HEK293 (cell line): ENCODE data around the gene DCHS1.

Experiments
- GLIS2 ChIP-seq: fragments of 450-650 bp; formaldehyde crosslinking; IDR thresholded peaks from 2 replicates; pipeline ENCODE4 v1.5.1; 2016; ENCODE audit warnings: missing biosample characterization, missing genetic modification characterization
- KLF16 ChIP-seq: fragments of 450-650 bp; formaldehyde crosslinking; IDR thresholded peaks from 2 replicates; pipeline ENCODE4 v1.5.1; 2017; ENCODE audit warnings: missing biosample characterization, missing genetic modification characterization
- KLF8 ChIP-seq: fragments of 450-650 bp; formaldehyde crosslinking; IDR thresholded peaks from 2 replicates; pipeline ENCODE4 v1.5.1; 2016; ENCODE audit warnings: missing biosample characterization, missing genetic modification characterization
- PRDM4 ChIP-seq: fragments of 450-650 bp; formaldehyde crosslinking; IDR thresholded peaks from 2 replicates; pipeline ENCODE4 v1.5.1; 2017; ENCODE audit warnings: missing biosample characterization, missing genetic modification characterization
- REST ChIP-seq: fragments of 450-650 bp; formaldehyde crosslinking; IDR thresholded peaks from 2 replicates; pipeline ENCODE4 v1.5.1; 2016; ENCODE audit warnings: missing biosample characterization, missing genetic modification characterization
- SALL2 ChIP-seq: fragments of 450-650 bp; formaldehyde crosslinking; IDR thresholded peaks from 2 replicates; pipeline ENCODE4 v1.5.0; 2017; ENCODE audit warnings: missing biosample characterization, mild to moderate bottlenecking, missing genetic modification characterization, borderline replicate concordance
- WT1 ChIP-seq: fragments of 450-650 bp; formaldehyde crosslinking; IDR thresholded peaks from 2 replicates; pipeline ENCODE4 v1.5.1; 2016; ENCODE audit warnings: missing biosample characterization, missing genetic modification characterization
- YY1 ChIP-seq: fragments of 450-650 bp; formaldehyde crosslinking; IDR thresholded peaks from 2 replicates; pipeline ENCODE4 v1.5.1; 2018; ENCODE audit warnings: missing biosample characterization, missing genetic modification characterization
- YY2 ChIP-seq: fragments of 450-650 bp; formaldehyde crosslinking; IDR thresholded peaks from 2 replicates; pipeline ENCODE4 v1.5.1; 2016; ENCODE audit warnings: missing biosample characterization, missing genetic modification characterization
- ZEB2 ChIP-seq: fragments of 450-650 bp; formaldehyde crosslinking; IDR thresholded peaks from 2 replicates; pipeline ENCODE4 v1.5.1; 2016; ENCODE audit warnings: missing biosample characterization, missing genetic modification characterization
- ZNF138 ChIP-seq: fragments of 450-650 bp; formaldehyde crosslinking; IDR thresholded peaks from 2 replicates; pipeline ENCODE4 v1.5.1; 2016; ENCODE audit warnings: missing biosample characterization, missing genetic modification characterization, borderline replicate concordance
- ZNF175 ChIP-seq: fragments of 450-650 bp; formaldehyde crosslinking; IDR thresholded peaks from 2 replicates; pipeline ENCODE4 v1.5.1; 2016; ENCODE audit warnings: missing biosample characterization, missing genetic modification characterization
- ZNF184 ChIP-seq: fragments of 450-650 bp; IDR thresholded peaks from 2 replicates; pipeline ENCODE4 v1.5.1; 2018; ENCODE audit warnings: missing biosample characterization, mild to moderate bottlenecking, missing genetic modification characterization
- ZNF223 ChIP-seq: fragments of 450-650 bp; formaldehyde crosslinking; IDR thresholded peaks from 2 replicates; pipeline ENCODE4 v1.5.1; 2016; ENCODE audit warnings: missing biosample characterization, missing genetic modification characterization
- ZNF239 ChIP-seq: fragments of 450-650 bp; formaldehyde crosslinking; IDR thresholded peaks from 2 replicates; pipeline ENCODE4 v1.5.1; 2016; ENCODE audit warnings: missing biosample characterization, missing genetic modification characterization
- ZNF302 ChIP-seq: fragments of 450-650 bp; formaldehyde crosslinking; IDR thresholded peaks from 2 replicates; pipeline ENCODE4 v1.5.1; 2016; ENCODE audit warnings: missing biosample characterization, missing genetic modification characterization, low read depth
- ZNF362 ChIP-seq: fragments of 450-650 bp; formaldehyde crosslinking; IDR thresholded peaks from 2 replicates; pipeline ENCODE4 v1.5.1; 2016; ENCODE audit warnings: missing biosample characterization, missing genetic modification characterization
- ZNF391 ChIP-seq: fragments of 450-650 bp; formaldehyde crosslinking; IDR thresholded peaks from 2 replicates; pipeline ENCODE4 v1.5.1; 2016; ENCODE audit warnings: low read depth, missing biosample characterization, missing genetic modification characterization, borderline replicate concordance
- ZNF404 ChIP-seq: fragments of 450-650 bp; formaldehyde crosslinking; IDR thresholded peaks from 2 replicates; pipeline ENCODE4 v1.5.1; 2017; ENCODE audit warnings: missing biosample characterization, missing genetic modification characterization
- ZNF48 ChIP-seq: fragments of 450-650 bp; formaldehyde crosslinking; IDR thresholded peaks from 2 replicates; pipeline ENCODE4 v1.5.1; 2016; ENCODE audit warnings: missing biosample characterization, missing genetic modification characterization
- ZNF530 ChIP-seq: fragments of 450-650 bp; formaldehyde crosslinking; IDR thresholded peaks from 2 replicates; pipeline ENCODE4 v1.5.1; 2016; ENCODE audit warnings: low read depth, missing biosample characterization, missing genetic modification characterization
- ZNF610 ChIP-seq: fragments of 450-650 bp; formaldehyde crosslinking; IDR thresholded peaks from 2 replicates; pipeline ENCODE4 v1.5.1; 2016; ENCODE audit warnings: missing biosample characterization, missing genetic modification characterization, borderline replicate concordance
- ZNF623 ChIP-seq: fragments of 450-650 bp; formaldehyde crosslinking; IDR thresholded peaks from 2 replicates; pipeline ENCODE4 v1.5.1; 2016; ENCODE audit warnings: missing biosample characterization, missing genetic modification characterization
- ZNF664 ChIP-seq: fragments of 450-650 bp; formaldehyde crosslinking; IDR thresholded peaks from 2 replicates; pipeline ENCODE4 v1.5.1; 2016; ENCODE audit warnings: missing biosample characterization, missing genetic modification characterization
- ZNF837 ChIP-seq: fragments of 450-650 bp; formaldehyde crosslinking; IDR thresholded peaks from 2 replicates; pipeline ENCODE4 v1.5.1; 2016; ENCODE audit warnings: missing biosample characterization, missing genetic modification characterization
- ZNF843 ChIP-seq: fragments of 450-650 bp; formaldehyde crosslinking; IDR thresholded peaks from 2 replicates; pipeline ENCODE4 v1.5.1; 2016; ENCODE audit warnings: missing biosample characterization, missing genetic modification characterization
- ZSCAN30 ChIP-seq: fragments of 450-650 bp; IDR thresholded peaks from 2 replicates; pipeline ENCODE4 v1.5.1; 2018; ENCODE audit warnings: missing biosample characterization, mild to moderate bottlenecking, missing genetic modification characterization, moderate library complexity
- TF ChIP-seq, protein P1 (sequence below): fragments of 450-650 bp; formaldehyde crosslinking; IDR thresholded peaks from 2 replicates; pipeline ENCODE4 v1.5.1; 2017; ENCODE audit warnings: missing biosample characterization, missing genetic modification characterization
- TF ChIP-seq, protein P2 (sequence below): IDR thresholded peaks from 2 replicates; pipeline ENCODE4 v1.6.1; 2011; ENCODE audit warnings: mild to moderate bottlenecking, low read depth, low read length, borderline replicate concordance

Gene DCHS1

DNA sequence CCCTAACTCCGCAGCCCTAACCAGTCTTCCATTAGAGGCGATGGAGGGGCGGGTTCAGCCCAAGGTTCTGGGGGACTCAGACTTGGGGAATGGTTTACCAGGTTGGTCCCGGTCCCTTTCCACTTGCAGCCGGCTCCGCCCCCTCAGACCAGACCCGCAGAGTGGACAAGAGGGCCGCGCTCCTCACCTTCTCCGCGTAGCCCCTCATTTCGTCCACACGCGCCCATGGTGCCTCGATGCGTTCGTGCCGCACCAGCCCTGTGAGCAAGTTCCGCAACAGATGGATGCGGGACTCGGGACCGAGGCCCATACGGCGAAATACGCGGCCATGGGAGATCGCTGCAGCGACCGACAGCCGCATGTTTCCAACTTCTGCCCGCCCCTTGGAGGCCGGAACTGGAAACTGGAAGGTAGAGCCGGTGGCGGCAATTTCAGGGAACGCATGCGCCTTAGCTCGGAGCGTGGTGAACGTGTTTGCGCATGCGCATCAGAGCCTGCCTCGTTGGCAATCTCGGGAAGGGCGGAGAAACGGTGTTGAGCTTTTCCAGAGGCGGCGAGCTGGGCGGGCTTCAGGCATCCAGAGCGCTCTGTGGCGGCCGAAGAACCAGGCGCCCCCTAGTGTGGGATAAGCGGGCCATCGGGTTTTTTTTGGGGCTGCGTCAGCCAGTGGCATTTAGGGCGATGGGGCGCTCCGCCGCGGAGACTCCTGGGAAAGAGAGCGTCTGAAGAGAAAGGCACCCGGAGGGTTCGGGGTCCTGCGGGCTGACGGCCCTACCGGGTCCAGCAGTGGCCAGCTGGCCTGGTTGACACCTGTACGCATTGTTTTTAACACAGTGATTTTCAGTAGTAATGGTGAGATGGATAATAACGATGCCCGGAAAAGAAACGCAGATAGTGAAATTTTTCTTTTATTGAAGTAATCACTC, 27.6 kb upstream of the DCHS1 start, which contains the start of gene MRPL17 (continued):
- TF ChIP-seq, protein P1, sequence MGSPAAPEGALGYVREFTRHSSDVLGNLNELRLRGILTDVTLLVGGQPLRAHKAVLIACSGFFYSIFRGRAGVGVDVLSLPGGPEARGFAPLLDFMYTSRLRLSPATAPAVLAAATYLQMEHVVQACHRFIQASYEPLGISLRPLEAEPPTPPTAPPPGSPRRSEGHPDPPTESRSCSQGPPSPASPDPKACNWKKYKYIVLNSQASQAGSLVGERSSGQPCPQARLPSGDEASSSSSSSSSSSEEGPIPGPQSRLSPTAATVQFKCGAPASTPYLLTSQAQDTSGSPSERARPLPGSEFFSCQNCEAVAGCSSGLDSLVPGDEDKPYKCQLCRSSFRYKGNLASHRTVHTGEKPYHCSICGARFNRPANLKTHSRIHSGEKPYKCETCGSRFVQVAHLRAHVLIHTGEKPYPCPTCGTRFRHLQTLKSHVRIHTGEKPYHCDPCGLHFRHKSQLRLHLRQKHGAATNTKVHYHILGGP (tag by site-specific recombination) = no peak
- TF ChIP-seq ZNF530 = no peak
- TF ChIP-seq ZSCAN30 (tag by site-specific recombination) = 0 out of 2 replicates have a peak, but pooled peaks have one; percentile 5
- TF ChIP-seq ZNF837 (tag by site-specific recombination) = no peak
- peak; percentile 45; the same call in 1 of the 2 replicates for TF ChIP-seq KLF8 (tag by site-specific recombination)
- no peak for TF ChIP-seq YY2
- peak; percentile 46; the same call in 1 of the 2 replicates for TF ChIP-seq ZNF610 (tag by site-specific recombination)
- TF ChIP-seq ZNF391 = peak; percentile 45; the same call in 1 of the 2 replicates
- TF ChIP-seq ZNF843 (tag by site-specific recombination) = no peak; the same call in 1 of the 2 replicates
- TF ChIP-seq ZNF302 (tag by site-specific recombination) = no peak
- no peak for TF ChIP-seq WT1 (tag by site-specific recombination)
- no peak for TF ChIP-seq PRDM4 (tag by site-specific recombination)
- TF ChIP-seq ZNF239 (tag by site-specific recombination) = no peak
- TF ChIP-seq, protein P2, sequence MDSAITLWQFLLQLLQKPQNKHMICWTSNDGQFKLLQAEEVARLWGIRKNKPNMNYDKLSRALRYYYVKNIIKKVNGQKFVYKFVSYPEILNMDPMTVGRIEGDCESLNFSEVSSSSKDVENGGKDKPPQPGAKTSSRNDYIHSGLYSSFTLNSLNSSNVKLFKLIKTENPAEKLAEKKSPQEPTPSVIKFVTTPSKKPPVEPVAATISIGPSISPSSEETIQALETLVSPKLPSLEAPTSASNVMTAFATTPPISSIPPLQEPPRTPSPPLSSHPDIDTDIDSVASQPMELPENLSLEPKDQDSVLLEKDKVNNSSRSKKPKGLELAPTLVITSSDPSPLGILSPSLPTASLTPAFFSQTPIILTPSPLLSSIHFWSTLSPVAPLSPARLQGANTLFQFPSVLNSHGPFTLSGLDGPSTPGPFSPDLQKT = no peak
- no peak for TF ChIP-seq ZNF48
- no peak for TF ChIP-seq ZNF138
- no peak for TF ChIP-seq ZNF664 (tag by site-specific recombination)
- TF ChIP-seq ZNF223 (tag by site-specific recombination) = no peak
- TF ChIP-seq KLF16 (tag by site-specific recombination) = peak; percentile 86
- TF ChIP-seq ZNF404 = no peak
- peak; percentile 59 for TF ChIP-seq YY1
- TF ChIP-seq ZNF184 = no peak
- TF ChIP-seq ZEB2 (tag by site-specific recombination) = peak; percentile 61
- no peak for TF ChIP-seq REST (tag by site-specific recombination)
- TF ChIP-seq ZNF175 = no peak
- TF ChIP-seq ZNF623 = no peak
- peak; percentile 95 for TF ChIP-seq ZNF362 (tag by site-specific recombination)
- no peak for TF ChIP-seq SALL2 (tag by site-specific recombination)
- TF ChIP-seq GLIS2 (tag by site-specific recombination) = peak; percentile 4; the same call in 1 of the 2 replicates
